GM12878 (cell line): Measurements from ENCODE around the gene GLT1D1.

ENCODE experiments used
- EP300 ChIP-seq, 2 experiments: fragments of 150-350 bp in 1 of 2; IDR thresholded peaks; 2 replicates each; pipeline ENCODE4 v1.6.1; 2011 to 2012; ENCODE audit warnings: low read depth in 2 of 2, low read length in 2 of 2, borderline replicate concordance in 1 of 2, improper control_type of control experiment in 1 of 2, inconsistent platforms in 1 of 2; ENCODE audit not compliant: control insufficient read depth in 1 of 2
- MYC ChIP-seq: IDR thresholded peaks from 2 replicates; pipeline ENCODE4 v1.6.1; 2011; ENCODE audit warnings: mild to moderate bottlenecking, low read length, moderate library complexity, inconsistent platforms; ENCODE audit not compliant: insufficient read depth, insufficient replicate concordance, insufficient read length, severe bottlenecking
- POLR2A ChIP-seq: IDR thresholded peaks from 2 replicates; pipeline ENCODE4 v1.6.1; 2011; ENCODE audit warnings: low read depth, mild to moderate bottlenecking, low read length
- POLR2AphosphoS5 ChIP-seq: IDR thresholded peaks from 2 replicates; pipeline ENCODE4 v1.6.1; 2011; ENCODE audit warnings: mild to moderate bottlenecking, low read length, inconsistent platforms
- SMC3 ChIP-seq: IDR thresholded peaks from 2 replicates; pipeline ENCODE4 v1.6.1; 2011; ENCODE audit warnings: low read length, improper control_type of control experiment, borderline replicate concordance
- SP1 ChIP-seq: IDR thresholded peaks from one replicate; pipeline ENCODE4 v1.6.1; 2011; ENCODE audit warnings: low read depth, low read length
- SREBF2 ChIP-seq: IDR thresholded peaks from 2 replicates; pipeline ENCODE4 v1.6.1; 2012; ENCODE audit warnings: mild to moderate bottlenecking, low read length
- YY1 ChIP-seq: IDR thresholded peaks from 2 replicates; pipeline ENCODE4 v1.6.1; 2011; ENCODE audit warnings: low read depth, mild to moderate bottlenecking, low read length
- TF ChIP-seq, protein P1 (sequence below), 3 experiments: IDR thresholded peaks in 2 of 3; conservative IDR thresholded peaks in 1 of 3; 2 replicates each; pipeline ENCODE4 v1.5.1; 2011; ENCODE audit warnings: low read depth in 3 of 3, low read length in 3 of 3, mild to moderate bottlenecking in 3 of 3, control low read depth in 2 of 3, moderate library complexity in 2 of 3, inconsistent platforms in 1 of 3, mixed read lengths in 1 of 3; ENCODE audit not compliant: control insufficient read depth in 2 of 3, insufficient read depth in 1 of 3; ENCODE audit errors: extremely low read depth in 1 of 3
- TF ChIP-seq, protein P2 (sequence below): IDR thresholded peaks from 2 replicates; pipeline ENCODE4 v1.6.1; 2012; ENCODE audit warnings: mild to moderate bottlenecking, low read depth, low read length
- TF ChIP-seq, protein P3 (sequence below): fragments of 450-650 bp; IDR thresholded peaks from 2 replicates; pipeline ENCODE4 v1.6.1; 2017; ENCODE audit warnings: mild to moderate bottlenecking, moderate library complexity
- TF ChIP-seq, protein P4 (sequence below): IDR thresholded peaks from 2 replicates; pipeline ENCODE4 v1.6.1; 2012; ENCODE audit warnings: low read depth, low read length, improper control_type of control experiment
- TF ChIP-seq, protein P5 (sequence below): IDR thresholded peaks from 2 replicates; pipeline ENCODE4 v1.6.1; 2012; ENCODE audit warnings: improper control_type of control experiment, low read depth, low read length; ENCODE audit not compliant: insufficient replicate concordance

DNA sequence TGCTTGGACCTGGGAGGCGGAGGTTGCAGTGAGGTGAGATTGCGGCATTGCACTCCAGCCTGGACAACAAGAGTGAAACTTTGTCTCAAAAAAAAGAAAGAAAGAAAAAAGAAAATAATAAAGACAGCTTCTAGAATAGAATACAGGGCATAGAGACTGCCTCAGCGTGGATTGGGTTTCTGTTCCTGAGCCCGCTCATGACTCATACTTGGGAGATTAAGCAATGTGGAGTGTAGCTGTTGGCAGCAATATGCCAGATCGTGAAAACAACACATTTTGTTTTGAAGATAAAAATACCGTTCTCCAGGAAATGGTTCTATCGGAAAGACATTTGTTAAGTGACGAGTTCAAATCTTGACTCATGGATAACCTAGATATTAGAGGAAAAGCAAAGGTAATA is 67.2 kb downstream of the GLT1D1 start:
- TF ChIP-seq, protein P1, sequence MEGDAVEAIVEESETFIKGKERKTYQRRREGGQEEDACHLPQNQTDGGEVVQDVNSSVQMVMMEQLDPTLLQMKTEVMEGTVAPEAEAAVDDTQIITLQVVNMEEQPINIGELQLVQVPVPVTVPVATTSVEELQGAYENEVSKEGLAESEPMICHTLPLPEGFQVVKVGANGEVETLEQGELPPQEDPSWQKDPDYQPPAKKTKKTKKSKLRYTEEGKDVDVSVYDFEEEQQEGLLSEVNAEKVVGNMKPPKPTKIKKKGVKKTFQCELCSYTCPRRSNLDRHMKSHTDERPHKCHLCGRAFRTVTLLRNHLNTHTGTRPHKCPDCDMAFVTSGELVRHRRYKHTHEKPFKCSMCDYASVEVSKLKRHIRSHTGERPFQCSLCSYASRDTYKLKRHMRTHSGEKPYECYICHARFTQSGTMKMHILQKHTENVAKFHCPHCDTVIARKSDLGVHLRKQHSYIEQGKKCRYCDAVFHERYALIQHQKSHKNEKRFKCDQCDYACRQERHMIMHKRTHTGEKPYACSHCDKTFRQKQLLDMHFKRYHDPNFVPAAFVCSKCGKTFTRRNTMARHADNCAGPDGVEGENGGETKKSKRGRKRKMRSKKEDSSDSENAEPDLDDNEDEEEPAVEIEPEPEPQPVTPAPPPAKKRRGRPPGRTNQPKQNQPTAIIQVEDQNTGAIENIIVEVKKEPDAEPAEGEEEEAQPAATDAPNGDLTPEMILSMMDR (IDR thresholded peaks at IDR 0.05 in 2 of 3, conservative IDR thresholded peaks at IDR 0.05 in 1 of 3; ENCODE audit: control insufficient read depth in 2 of 3, extremely low read depth in 1 of 3, insufficient read depth in 1 of 3, low read depth in 3 of 3, low read length in 3 of 3): no peak
- TF ChIP-seq MYC (no peak), SREBF2 (no peak), YY1 (no peak), POLR2A (no peak), SP1 (no peak), POLR2AphosphoS5 (no peak), SMC3 (no peak), EP300 (IDR thresholded peaks at IDR 0.05; ENCODE audit: borderline replicate concordance in 1 of 2, control insufficient read depth in 1 of 2, low read depth in 2 of 2, low read length in 2 of 2) (no peak)
- TF ChIP-seq, protein P2, sequence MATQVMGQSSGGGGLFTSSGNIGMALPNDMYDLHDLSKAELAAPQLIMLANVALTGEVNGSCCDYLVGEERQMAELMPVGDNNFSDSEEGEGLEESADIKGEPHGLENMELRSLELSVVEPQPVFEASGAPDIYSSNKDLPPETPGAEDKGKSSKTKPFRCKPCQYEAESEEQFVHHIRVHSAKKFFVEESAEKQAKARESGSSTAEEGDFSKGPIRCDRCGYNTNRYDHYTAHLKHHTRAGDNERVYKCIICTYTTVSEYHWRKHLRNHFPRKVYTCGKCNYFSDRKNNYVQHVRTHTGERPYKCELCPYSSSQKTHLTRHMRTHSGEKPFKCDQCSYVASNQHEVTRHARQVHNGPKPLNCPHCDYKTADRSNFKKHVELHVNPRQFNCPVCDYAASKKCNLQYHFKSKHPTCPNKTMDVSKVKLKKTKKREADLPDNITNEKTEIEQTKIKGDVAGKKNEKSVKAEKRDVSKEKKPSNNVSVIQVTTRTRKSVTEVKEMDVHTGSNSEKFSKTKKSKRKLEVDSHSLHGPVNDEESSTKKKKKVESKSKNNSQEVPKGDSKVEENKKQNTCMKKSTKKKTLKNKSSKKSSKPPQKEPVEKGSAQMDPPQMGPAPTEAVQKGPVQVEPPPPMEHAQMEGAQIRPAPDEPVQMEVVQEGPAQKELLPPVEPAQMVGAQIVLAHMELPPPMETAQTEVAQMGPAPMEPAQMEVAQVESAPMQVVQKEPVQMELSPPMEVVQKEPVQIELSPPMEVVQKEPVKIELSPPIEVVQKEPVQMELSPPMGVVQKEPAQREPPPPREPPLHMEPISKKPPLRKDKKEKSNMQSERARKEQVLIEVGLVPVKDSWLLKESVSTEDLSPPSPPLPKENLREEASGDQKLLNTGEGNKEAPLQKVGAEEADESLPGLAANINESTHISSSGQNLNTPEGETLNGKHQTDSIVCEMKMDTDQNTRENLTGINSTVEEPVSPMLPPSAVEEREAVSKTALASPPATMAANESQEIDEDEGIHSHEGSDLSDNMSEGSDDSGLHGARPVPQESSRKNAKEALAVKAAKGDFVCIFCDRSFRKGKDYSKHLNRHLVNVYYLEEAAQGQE: no peak
- TF ChIP-seq, protein P3, sequence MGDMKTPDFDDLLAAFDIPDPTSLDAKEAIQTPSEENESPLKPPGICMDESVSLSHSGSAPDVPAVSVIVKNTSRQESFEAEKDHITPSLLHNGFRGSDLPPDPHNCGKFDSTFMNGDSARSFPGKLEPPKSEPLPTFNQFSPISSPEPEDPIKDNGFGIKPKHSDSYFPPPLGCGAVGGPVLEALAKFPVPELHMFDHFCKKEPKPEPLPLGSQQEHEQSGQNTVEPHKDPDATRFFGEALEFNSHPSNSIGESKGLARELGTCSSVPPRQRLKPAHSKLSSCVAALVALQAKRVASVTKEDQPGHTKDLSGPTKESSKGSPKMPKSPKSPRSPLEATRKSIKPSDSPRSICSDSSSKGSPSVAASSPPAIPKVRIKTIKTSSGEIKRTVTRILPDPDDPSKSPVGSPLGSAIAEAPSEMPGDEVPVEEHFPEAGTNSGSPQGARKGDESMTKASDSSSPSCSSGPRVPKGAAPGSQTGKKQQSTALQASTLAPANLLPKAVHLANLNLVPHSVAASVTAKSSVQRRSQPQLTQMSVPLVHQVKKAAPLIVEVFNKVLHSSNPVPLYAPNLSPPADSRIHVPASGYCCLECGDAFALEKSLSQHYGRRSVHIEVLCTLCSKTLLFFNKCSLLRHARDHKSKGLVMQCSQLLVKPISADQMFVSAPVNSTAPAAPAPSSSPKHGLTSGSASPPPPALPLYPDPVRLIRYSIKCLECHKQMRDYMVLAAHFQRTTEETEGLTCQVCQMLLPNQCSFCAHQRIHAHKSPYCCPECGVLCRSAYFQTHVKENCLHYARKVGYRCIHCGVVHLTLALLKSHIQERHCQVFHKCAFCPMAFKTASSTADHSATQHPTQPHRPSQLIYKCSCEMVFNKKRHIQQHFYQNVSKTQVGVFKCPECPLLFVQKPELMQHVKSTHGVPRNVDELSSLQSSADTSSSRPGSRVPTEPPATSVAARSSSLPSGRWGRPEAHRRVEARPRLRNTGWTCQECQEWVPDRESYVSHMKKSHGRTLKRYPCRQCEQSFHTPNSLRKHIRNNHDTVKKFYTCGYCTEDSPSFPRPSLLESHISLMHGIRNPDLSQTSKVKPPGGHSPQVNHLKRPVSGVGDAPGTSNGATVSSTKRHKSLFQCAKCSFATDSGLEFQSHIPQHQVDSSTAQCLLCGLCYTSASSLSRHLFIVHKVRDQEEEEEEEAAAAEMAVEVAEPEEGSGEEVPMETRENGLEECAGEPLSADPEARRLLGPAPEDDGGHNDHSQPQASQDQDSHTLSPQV: no peak
- TF ChIP-seq, protein P4, sequence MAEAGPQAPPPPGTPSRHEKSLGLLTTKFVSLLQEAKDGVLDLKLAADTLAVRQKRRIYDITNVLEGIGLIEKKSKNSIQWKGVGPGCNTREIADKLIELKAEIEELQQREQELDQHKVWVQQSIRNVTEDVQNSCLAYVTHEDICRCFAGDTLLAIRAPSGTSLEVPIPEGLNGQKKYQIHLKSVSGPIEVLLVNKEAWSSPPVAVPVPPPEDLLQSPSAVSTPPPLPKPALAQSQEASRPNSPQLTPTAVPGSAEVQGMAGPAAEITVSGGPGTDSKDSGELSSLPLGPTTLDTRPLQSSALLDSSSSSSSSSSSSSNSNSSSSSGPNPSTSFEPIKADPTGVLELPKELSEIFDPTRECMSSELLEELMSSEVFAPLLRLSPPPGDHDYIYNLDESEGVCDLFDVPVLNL: no peak
- TF ChIP-seq, protein P5, sequence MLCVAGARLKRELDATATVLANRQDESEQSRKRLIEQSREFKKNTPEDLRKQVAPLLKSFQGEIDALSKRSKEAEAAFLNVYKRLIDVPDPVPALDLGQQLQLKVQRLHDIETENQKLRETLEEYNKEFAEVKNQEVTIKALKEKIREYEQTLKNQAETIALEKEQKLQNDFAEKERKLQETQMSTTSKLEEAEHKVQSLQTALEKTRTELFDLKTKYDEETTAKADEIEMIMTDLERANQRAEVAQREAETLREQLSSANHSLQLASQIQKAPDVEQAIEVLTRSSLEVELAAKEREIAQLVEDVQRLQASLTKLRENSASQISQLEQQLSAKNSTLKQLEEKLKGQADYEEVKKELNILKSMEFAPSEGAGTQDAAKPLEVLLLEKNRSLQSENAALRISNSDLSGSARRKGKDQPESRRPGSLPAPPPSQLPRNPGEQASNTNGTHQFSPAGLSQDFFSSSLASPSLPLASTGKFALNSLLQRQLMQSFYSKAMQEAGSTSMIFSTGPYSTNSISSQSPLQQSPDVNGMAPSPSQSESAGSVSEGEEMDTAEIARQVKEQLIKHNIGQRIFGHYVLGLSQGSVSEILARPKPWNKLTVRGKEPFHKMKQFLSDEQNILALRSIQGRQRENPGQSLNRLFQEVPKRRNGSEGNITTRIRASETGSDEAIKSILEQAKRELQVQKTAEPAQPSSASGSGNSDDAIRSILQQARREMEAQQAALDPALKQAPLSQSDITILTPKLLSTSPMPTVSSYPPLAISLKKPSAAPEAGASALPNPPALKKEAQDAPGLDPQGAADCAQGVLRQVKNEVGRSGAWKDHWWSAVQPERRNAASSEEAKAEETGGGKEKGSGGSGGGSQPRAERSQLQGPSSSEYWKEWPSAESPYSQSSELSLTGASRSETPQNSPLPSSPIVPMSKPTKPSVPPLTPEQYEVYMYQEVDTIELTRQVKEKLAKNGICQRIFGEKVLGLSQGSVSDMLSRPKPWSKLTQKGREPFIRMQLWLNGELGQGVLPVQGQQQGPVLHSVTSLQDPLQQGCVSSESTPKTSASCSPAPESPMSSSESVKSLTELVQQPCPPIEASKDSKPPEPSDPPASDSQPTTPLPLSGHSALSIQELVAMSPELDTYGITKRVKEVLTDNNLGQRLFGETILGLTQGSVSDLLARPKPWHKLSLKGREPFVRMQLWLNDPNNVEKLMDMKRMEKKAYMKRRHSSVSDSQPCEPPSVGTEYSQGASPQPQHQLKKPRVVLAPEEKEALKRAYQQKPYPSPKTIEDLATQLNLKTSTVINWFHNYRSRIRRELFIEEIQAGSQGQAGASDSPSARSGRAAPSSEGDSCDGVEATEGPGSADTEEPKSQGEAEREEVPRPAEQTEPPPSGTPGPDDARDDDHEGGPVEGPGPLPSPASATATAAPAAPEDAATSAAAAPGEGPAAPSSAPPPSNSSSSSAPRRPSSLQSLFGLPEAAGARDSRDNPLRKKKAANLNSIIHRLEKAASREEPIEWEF: no peak
